HPDE6-E6E7 (cell line): ENCODE results near the gene STAB1.

Source experiments
- DNase-seq: peaks from one replicate; pipeline ENCODE4 v3.0.0; 2011; ENCODE audit warnings: missing footprints; ENCODE audit errors: extremely low spot score

STAB1 gene

DNA sequence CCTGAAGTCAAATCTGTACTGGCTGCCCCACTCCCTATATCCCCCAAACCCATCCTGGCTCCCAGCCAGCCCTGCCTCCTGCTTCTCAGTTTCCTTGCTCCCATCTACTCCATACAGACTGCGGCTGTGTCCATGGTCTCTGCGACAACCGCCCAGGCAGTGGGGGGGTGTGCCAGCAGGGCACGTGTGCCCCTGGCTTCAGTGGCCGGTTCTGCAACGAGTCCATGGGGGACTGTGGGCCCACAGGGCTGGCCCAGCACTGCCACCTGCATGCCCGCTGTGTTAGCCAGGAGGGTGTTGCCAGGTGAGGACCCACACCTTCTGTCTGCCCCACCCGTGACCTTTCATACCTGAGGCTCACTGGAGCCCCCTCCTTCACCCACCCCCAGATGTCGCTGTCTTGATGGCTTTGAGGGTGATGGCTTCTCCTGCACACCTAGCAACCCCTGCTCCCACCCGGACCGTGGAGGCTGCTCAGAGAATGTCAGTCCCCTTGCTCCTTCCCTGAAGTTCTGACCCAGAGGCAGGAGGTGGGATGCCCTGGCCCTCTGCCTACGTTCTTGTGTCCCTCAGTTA lies 14.7 kb downstream of the STAB1 start:
- no peak for DNase-seq

DNA sequence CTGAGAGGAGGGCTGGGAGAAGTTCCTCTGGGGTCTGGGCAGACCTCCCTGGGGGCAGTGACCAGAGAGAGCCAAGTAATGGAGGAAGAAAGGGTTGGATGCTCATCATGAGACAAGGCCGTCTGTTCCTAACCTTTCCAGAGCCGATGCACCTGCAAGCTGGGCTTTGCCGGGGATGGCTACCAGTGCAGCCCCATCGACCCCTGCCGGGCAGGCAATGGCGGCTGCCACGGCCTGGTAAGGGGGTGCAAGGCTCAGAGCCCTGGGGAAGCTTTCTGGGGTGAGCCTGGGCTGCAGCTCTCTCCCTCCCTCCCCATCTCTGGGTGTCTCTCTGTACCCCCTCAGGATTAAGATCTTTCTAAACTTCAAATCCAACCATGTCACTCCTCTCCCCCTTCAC lies 16.4 kb downstream of the STAB1 start:
- DNase-seq = no peak

DNA sequence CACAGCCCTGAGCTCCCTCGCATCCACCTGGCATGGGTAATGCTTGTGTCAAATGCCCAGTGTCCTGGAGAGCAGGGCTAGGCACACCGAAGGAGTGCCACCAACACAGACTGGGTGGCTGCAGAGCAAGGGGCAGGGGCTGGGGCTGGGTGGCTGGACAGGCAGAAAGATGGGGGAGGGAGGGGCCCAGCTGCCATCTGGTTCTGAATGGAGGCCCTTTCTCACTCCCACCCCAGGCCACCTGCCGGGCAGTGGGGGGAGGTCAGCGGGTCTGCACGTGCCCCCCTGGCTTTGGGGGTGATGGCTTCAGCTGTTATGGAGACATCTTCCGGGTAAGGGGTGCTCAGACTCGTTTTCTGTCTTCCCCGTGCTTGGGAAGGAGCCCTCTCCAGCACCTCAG lies 17.0 kb downstream of the STAB1 start:
- no peak for DNase-seq

DNA sequence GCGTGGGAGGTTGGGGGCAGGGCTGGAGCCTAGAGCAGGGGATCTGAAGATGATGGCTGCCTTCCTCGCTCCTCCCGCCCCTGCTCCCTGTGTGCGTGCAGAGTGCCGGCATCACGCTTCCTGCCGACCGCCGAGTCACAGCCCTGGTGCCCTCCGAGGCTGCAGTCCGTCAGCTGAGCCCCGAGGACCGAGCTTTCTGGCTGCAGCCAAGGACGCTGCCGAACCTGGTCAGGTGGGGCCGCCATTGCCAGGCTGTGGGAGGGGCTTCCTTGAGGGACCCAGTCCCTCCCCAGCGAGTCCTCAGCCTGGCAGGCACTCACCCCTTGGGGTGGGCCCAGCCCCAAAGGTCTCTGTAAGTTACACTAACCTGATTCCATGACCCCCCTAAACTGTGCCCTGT lies 17.6 kb downstream of the STAB1 start:
- DNase-seq = no peak

DNA sequence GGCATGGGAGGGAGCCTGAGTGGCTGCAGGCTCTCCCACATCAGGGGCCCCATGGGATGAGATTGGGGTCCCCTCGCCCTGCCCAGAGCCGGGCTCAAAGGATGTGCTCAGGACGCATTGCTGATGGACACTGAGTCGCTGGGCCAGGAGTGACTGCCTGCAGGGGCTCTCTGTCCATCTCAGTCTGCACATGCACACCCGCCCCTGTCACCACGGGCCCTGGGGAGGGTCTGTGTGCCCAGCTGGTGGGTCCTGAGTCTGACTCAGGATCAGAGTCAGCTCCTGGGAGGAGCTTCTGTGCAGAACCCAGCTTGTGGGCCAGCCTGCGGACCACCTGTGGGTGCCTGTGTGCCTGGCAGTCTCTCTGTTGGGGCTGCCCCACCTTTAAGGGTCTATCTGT lies 18.1 kb downstream of the STAB1 start:
- DNase-seq = no peak

DNA sequence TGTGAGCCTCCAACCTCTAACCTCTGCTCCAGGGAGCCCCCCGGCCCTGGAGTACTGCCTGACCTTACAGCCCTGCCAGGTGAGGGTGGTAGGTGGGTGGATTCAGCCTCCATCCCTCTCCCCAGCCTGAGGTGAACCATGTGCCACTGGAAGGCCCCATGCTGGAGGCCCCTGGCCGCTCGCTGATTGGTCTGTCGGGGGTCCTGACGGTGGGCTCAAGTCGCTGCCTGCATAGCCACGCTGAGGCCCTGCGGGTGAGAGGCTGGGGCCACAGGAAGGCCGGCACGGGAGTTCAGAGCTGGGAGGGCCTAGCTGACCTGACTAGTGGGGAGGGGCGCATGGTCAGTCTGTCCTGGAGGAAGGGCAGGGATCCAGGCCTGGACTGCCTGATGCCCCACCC lies 19.4 kb downstream of the STAB1 start:
- no peak for DNase-seq

DNA sequence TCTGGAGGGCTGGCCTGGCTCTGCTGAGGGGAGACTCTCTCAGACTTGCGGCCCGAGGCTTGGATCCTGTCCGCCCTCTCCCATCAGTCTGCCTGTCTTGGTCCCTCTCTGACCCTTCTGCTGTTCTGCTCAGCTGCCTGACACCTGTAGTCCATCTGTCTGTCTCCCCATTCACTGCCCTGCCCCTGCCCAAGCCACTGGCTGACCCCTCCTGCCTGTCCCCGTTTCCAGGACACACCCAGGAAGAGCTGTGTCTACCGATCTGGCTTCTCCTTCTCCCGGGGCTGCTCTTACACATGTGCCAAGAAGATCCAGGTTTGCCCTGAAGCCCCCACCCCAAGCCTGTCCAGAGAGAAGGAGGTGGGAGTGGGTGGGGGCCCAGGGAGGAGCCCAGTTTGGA lies 20.1 kb downstream of the STAB1 start:
- no peak for DNase-seq

DNA sequence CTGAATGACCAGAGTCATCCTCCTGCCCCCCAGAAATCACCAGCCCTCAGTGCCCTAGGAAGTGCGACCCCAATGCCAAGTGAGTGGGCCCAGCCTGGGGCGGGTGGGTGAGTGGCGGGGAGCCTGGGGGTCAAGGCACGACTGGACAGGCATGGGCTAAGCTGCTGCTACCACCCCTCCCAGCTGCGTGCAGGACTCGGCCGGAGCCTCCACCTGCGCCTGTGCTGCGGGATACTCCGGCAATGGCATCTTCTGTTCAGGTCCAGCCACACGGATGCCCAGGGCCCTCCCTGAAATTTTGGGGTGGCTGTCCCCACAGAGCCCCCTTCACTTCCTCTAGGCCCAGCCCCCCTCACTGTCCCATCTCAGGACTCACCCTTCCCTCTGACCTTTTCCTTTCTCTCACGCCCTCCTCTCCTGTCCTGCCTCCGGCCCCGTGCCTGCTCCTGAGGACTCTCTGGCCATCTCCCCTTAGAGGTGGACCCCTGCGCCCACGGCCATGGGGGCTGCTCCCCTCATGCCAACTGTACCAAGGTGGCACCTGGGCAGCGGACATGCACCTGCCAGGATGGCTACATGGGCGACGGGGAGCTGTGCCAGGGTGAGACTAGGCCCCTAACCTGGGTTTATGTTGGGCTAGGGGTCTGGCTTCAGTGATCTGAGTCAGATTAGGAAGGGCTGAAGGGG lies 21.5 kb downstream of the STAB1 start:
- no peak for DNase-seq

DNA sequence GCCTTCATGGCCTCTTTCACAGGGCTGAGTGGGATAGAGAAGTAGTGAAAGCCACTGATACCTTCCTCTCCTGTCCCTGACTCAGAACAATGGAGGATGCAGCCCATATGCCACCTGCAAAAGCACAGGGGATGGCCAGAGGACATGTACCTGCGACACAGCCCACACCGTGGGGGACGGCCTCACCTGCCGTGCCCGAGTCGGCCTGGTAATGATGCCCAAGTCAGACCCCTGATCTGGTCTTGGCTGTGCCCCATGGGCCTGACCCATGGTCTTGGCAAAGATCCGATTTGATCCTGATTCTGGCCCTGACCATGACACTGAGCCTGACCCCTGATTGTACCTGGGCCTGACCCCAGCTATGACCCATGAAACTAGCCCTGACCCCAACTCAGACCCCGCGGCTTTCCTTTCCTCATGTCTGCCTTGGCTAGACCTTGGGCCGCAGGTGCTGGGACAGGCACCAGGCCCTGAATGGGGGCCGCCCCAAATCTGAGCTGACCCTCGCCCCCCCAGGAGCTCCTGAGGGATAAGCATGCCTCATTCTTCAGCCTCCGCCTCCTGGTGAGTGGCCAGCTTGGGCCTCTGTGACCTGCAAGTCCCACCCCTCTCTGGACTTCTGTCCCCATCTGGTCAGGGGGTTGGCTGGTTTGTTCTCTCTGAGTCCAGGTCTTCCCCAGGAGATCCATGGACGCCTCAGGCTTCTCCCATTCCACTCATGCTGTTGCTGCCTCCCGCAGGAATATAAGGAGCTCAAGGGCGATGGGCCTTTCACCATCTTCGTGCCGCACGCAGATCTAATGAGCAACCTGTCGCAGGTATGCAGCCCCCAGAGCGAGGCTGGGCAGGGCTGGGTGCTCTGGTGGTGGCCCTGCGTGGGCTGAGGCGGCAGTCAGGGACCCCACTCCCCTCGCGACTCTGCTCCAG lies 22.9 kb downstream of the STAB1 start:
- no peak for DNase-seq

DNA sequence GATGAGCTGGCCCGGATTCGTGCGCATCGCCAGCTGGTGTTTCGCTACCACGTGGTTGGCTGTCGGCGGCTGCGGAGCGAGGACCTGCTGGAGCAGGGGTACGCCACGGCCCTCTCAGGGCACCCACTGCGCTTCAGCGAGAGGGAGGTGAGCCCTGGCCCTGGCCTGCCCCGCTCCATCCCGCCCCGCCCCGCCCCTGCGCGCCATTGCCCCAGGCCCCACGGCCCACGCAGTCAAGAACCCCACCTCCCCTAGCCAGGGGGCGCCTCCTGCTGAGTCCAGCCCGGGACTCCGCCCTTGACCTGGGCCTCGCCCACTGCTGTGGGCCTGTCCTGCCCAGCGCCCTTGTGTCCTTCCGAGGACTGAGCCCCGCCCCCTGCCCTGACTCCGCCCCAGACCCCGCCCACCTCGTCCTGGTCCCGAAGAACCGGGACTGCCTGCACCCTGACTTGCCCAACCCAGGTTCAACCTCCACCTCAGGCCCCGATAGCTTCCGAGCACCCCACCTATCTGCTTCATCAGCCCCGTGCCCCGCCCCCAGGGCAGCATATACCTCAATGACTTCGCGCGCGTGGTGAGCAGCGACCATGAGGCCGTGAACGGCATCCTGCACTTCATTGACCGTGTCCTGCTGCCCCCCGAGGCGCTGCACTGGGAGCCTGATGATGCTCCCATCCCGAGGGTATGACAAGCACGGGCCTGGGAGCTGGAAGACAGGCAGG lies 23.7 kb downstream of the STAB1 start:
- no peak for DNase-seq

DNA sequence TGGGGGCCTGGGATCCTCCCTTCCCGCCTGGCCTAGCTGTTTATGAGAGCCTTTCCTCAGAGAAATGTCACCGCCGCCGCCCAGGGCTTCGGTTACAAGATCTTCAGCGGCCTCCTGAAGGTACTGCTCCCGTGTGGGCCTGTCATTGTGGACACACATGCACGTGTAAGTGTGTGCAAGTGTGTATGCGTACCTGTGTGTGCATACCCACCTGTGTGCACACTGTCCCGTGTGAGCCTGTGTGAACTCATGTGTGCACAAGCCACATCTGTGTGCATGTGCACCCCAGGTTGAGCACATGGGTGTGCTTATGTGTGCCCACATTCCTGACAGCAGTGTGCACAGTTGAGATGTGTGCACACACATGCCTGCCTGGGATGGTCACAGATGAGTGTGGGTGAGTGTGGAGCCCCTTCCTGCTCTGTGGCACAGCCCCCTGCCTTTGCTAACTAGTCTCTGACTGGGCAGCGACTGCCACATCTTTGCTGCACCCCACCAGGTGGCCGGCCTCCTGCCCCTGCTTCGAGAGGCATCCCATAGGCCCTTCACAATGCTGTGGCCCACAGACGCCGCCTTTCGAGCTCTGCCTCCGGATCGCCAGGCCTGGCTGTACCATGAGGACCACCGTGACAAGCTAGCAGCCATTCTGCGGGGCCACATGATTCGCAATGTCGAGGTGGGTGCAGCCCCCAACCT lies 24.5 kb downstream of the STAB1 start:
- DNase-seq = no peak

DNA sequence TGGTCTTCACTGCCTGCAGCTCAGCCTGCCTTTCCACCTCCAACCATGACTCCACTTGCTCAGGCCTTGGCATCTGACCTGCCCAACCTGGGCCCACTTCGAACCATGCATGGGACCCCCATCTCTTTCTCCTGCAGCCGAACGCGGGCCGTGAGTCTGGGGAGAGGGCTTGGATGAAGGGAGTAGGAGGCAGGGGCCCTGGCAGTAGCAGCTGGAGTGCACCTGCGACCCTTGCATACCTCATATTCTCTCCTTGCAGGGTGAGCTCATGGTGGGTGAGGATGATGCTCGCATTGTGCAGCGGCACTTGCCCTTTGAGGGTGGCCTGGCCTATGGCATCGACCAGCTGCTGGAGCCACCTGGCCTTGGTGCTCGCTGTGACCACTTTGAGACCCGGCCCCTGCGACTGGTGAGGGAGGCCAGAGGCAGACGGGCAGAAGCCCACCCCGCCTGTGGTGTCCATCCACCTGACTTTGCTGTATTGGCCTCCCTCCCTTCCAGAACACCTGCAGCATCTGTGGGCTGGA lies 25.1 kb downstream of the STAB1 start:
- no peak for DNase-seq

DNA sequence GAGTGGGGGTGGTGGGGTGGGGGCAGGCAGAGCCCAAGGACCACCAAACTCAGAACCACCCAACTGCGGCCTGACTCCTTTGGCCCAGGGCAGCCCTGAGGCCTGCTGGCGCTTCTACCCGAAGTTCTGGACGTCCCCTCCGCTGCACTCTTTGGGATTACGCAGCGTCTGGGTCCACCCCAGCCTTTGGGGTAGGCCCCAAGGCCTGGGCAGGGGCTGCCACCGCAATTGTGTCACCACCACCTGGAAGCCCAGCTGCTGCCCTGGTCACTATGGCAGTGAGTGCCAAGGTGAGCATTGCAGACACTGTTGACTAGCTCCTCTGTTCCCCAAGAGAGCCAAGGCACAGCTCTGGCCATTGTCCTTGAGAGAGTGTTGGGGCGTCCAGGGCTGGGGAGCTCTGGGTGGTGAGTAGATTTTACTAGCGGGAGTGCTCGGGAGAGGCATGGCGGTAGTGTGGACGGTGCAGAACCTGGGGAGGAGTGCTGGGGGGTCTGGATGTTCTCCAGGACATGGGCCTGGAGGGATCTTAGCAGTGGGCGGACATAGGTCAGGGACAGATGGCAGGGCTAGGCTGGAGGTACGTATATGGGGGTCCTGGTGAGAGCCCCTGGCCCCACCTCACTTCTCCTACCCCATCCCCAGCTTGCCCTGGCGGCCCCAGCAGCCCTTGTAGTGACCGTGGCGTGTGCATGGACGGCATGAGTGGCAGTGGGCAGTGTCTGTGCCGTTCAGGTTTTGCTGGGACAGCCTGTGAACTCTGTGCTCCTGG lies 25.8 kb downstream of the STAB1 start:
- no peak for DNase-seq

DNA sequence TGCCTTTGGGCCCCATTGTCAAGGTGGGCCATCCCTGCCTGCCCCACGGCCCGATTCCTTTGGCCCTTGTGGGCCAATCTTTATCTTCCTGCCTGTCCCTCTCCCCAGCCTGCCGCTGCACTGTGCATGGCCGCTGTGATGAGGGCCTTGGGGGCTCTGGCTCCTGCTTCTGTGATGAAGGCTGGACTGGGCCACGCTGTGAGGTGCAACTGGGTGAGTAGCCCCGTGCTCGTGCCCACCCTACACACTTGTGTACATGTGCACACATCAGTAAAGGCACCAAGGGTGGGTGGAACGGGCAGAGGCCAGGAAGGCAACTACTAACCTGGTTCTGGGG lies 26.3 kb downstream of the STAB1 start:
- no peak for DNase-seq

DNA sequence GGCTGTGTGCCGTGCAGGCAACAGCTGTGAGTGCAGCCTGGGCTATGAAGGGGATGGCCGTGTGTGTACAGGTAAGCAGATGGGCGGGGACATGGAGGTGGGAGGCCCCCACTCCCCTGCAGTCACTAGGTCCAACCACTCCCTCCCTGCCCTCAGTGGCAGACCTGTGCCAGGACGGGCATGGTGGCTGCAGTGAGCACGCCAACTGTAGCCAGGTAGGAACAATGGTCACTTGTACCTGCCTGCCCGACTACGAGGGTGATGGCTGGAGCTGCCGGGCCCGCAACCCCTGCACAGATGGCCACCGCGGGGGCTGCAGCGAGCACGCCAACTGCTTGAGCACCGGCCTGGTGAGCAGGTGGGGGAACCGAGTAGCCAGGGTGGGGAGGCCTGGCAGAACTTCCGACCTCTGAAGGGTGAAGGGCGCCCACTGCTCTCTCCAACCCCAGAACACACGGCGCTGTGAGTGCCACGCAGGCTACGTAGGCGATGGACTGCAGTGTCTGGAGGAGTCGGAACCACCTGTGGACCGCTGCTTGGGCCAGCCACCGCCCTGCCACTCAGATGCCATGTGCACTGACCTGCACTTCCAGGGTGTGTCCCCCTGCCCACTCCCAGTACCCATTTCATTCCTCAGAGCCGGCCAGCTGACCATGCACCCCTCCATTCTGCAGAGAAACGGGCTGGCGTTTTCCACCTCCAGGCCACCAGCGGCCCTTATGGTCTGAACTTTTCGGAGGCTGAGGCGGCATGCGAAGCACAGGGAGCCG lies 26.9 kb downstream of the STAB1 start:
- DNase-seq = no peak

DNA sequence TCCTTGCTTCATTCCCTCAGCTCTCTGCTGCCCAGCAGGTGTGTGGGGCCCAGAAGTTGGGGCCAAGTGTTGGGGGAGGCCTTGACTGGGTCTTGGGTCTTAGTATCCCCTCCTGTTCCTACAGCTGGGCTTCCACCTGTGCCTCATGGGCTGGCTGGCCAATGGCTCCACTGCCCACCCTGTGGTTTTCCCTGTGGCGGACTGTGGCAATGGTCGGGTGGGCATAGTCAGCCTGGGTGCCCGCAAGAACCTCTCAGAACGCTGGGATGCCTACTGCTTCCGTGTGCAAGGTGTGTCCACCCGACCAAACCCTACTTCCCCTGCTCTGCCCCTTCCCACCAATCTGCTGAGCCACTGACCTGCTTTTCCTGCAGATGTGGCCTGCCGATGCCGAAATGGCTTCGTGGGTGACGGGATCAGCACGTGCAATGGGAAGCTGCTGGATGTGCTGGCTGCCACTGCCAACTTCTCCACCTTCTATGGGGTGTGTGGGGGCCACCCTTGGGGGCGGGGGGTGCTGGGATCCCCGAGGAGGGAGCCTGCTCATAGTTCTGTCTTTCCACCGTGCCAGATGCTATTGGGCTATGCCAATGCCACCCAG lies 27.6 kb downstream of the STAB1 start:
- no peak for DNase-seq

DNA sequence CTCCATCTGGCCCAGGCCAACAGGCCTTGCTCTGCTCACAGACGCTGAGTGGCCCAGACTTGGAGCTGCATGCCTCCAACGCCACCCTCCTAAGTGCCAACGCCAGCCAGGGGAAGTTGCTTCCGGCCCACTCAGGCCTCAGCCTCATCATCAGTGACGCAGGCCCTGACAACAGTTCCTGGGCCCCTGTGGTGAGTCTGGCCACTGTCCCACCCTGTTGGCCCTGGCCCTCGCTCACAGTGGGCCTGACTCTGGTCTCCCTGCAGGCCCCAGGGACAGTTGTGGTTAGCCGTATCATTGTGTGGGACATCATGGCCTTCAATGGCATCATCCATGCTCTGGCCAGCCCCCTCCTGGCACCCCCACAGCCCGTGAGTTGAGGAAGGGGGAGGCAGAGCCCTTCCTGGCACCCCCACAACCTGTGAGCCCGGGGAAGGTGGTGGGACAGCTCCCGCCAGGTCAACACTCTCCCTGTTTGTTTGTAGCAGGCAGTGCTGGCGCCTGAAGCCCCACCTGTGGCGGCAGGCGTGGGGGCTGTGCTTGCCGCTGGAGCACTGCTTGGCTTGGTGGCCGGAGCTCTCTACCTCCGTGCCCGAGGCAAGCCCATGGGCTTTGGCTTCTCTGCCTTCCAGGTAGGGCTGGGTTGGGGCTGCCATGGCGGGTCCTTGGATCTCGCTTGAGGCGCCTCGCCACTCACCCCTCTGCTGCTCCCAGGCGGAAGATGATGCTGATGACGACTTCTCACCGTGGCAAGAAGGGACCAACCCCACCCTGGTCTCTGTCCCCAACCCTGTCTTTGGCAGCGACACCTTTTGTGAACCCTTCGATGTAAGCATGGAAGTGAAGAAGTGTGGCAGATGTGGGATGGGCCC lies 28.5 kb downstream of the STAB1 start:
- no peak for DNase-seq

DNA sequence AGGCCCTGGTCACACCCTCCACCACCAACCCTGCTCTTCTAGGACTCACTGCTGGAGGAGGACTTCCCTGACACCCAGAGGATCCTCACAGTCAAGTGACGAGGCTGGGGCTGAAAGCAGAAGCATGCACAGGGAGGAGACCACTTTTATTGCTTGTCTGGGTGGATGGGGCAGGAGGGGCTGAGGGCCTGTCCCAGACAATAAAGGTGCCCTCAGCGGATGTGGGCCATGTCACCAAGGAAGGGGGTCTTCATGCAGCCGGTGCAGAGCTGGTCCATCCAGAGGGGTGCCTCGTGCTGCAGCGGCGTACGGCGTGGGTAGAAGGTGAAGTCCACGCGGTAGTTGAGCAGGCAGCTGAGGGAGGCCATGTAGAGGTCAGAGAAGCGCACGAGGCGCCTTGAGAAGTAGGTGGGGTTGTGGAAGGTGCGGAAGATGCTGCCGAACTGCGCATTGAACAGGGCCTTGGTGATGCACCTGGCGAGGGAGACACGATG lies 29.2 kb downstream of the STAB1 start:
- DNase-seq = no peak
